HL-60 (cell line): ENCODE results near the gene CSNK2A2.

ENCODE experiments used
- DNase-seq, 2 experiments: peaks; one replicate each; pipeline ENCODE4 v3.0.0-alpha.2; 2010 to 2020; ENCODE audit warnings: low read depth in 1 of 2, low spot score in 1 of 2
- H3K27ac ChIP-seq: fragments of 250-450 bp; sonication (Bioruptor Pico); replicated peaks from 2 replicates; pipeline ENCODE4 v1.5.1; 2020; ENCODE audit warnings: mild to moderate bottlenecking, moderate library complexity
- H3K27me3 ChIP-seq: fragments of 250-450 bp; sonication (Bioruptor Pico); 2 replicates; pipeline ENCODE4 v1.5.1; 2021; ENCODE audit warnings: mild to moderate bottlenecking, moderate library complexity; ENCODE audit not compliant: insufficient read depth, poor library complexity, severe bottlenecking
- H3K4me3 ChIP-seq: replicated peaks from 2 replicates; pipeline ENCODE4 v1.5.1; 2011; ENCODE audit warnings: mild to moderate bottlenecking, control low read depth, low read length; ENCODE audit not compliant: insufficient read depth
- GABPA ChIP-seq: IDR thresholded peaks from 2 replicates; pipeline ENCODE4 v1.6.1; 2012; ENCODE audit warnings: low read depth
- POLR2AphosphoS5 ChIP-seq: IDR thresholded peaks from 2 replicates; pipeline ENCODE4 v1.6.1; 2012; ENCODE audit warnings: low read depth
- SPI1 ChIP-seq: IDR thresholded peaks from 2 replicates; pipeline ENCODE4 v1.6.1; 2012; ENCODE audit warnings: low read depth, mild to moderate bottlenecking, borderline replicate concordance
- TF ChIP-seq, protein P1 (sequence below): IDR thresholded peaks from one replicate; pipeline ENCODE4 v1.5.1; 2011; ENCODE audit warnings: low read length, control low read depth, inconsistent platforms; ENCODE audit not compliant: insufficient read depth
- TF ChIP-seq, protein P2 (sequence below): IDR thresholded peaks from 2 replicates; pipeline ENCODE4 v1.6.1; 2012; ENCODE audit warnings: low read depth; ENCODE audit not compliant: insufficient replicate concordance

Gene CSNK2A2

DNA sequence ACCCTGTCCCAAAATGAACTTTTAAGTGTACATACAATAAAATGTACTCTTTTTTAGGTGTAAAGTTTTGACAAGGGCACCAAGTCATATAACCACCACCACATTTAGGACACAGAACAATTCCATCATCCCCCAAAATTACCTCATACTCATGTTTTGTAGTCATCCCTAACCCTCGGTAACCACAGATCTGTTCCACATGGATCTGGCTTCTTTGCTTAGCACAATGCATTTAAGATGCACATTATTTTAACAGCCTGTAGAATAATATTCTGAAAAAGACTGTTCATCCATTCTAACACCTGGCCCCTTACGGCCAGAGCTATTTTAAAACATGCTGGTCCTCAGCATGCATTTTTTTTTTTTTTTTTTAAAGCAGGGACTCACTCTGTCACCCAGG, 43.6 kb downstream of the CSNK2A2 start:
- Histone ChIP-seq H3K27me3 (no peaks in the 10 kb centered on the region), H3K27ac (no peak overlapping the region), H3K4me3 (no peak overlapping the region)
- TF ChIP-seq POLR2AphosphoS5 (no peak), SPI1 (no peak), GABPA (no peak)
- TF ChIP-seq, protein P1, sequence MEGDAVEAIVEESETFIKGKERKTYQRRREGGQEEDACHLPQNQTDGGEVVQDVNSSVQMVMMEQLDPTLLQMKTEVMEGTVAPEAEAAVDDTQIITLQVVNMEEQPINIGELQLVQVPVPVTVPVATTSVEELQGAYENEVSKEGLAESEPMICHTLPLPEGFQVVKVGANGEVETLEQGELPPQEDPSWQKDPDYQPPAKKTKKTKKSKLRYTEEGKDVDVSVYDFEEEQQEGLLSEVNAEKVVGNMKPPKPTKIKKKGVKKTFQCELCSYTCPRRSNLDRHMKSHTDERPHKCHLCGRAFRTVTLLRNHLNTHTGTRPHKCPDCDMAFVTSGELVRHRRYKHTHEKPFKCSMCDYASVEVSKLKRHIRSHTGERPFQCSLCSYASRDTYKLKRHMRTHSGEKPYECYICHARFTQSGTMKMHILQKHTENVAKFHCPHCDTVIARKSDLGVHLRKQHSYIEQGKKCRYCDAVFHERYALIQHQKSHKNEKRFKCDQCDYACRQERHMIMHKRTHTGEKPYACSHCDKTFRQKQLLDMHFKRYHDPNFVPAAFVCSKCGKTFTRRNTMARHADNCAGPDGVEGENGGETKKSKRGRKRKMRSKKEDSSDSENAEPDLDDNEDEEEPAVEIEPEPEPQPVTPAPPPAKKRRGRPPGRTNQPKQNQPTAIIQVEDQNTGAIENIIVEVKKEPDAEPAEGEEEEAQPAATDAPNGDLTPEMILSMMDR, result no peak
- TF ChIP-seq, protein P2, sequence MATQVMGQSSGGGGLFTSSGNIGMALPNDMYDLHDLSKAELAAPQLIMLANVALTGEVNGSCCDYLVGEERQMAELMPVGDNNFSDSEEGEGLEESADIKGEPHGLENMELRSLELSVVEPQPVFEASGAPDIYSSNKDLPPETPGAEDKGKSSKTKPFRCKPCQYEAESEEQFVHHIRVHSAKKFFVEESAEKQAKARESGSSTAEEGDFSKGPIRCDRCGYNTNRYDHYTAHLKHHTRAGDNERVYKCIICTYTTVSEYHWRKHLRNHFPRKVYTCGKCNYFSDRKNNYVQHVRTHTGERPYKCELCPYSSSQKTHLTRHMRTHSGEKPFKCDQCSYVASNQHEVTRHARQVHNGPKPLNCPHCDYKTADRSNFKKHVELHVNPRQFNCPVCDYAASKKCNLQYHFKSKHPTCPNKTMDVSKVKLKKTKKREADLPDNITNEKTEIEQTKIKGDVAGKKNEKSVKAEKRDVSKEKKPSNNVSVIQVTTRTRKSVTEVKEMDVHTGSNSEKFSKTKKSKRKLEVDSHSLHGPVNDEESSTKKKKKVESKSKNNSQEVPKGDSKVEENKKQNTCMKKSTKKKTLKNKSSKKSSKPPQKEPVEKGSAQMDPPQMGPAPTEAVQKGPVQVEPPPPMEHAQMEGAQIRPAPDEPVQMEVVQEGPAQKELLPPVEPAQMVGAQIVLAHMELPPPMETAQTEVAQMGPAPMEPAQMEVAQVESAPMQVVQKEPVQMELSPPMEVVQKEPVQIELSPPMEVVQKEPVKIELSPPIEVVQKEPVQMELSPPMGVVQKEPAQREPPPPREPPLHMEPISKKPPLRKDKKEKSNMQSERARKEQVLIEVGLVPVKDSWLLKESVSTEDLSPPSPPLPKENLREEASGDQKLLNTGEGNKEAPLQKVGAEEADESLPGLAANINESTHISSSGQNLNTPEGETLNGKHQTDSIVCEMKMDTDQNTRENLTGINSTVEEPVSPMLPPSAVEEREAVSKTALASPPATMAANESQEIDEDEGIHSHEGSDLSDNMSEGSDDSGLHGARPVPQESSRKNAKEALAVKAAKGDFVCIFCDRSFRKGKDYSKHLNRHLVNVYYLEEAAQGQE, result no peak
- DNase-seq, result no peak

DNA sequence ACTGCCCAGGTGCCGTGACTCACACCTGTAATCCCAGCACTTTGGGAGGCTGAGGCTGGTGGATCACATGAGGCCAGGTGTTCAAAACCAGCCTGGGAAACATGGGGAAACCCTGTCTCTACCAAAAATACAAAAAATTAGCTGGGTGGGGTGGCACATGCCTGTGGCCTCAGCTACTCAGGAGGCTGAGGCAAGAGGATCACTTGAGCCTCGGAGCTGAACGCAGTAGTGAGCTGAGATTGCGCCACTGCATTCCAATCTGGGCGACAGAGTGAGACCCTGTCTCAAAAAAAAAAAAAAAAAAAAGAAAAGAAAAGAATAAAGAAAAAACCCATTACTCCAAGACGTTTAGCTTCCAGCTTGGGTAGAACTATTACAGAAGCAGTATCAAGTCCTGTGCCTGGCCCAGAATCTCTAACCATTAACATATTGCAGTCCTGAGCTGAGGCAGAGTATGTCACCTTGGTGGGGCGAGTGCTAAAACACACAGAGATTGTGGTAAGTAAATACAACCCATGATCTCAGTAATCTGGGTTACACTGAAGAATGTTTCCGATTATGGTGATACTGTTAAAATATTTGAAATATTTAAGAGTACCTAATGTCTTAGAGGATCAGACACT, 45.5 kb downstream of the CSNK2A2 start:
- TF ChIP-seq GABPA (no peak), SPI1 (no peak), POLR2AphosphoS5 (no peak)
- TF ChIP-seq, protein P2, result no peak
- TF ChIP-seq, protein P1, result no peak
- H3K27me3 ChIP-seq, result no peaks in the 10 kb centered on the region
- no peak for DNase-seq
- no peak overlapping the region for H3K27ac ChIP-seq
- H3K4me3 ChIP-seq, result no peak overlapping the region

DNA sequence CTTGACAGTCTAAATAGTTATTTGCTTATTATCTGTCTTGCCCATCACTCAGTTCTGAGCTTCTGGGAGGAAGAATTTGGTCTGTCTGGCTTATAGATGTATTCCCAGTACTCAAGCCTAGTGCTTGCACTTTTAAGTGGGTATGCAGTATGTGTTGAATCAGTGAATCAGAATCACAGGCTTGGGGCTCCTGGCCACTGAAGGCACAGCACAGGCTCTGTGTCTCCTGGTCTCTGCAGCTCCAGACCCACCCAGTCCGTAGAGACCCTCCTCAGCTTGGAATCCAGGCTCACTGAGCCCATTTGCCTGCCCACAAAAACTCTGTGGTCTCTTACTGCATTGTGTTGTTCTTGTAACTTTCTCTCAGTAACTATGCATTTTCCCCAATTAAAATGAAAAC, 49.4 kb downstream of the CSNK2A2 start:
- TF ChIP-seq, protein P2, result no peak
- no peak for TF ChIP-seq POLR2AphosphoS5
- TF ChIP-seq SPI1, result no peak
- TF ChIP-seq GABPA, result no peak
- TF ChIP-seq, protein P1, result no peak
- Histone ChIP-seq H3K4me3 (no peak overlapping the region), H3K27me3 (no peaks in the 10 kb centered on the region), H3K27ac (no peak overlapping the region)
- DNase-seq, result no peak
